Measurements from ENCODE around the gene TRMT10A. TPM values are rescaled to one million over a fixed set of nuclear protein-coding genes. Genes with fewer than 3 reads are reported as not detected.
A peak's percentile ranks its signal among the peaks of the same experiment; 100 is the strongest.
"Not testable (repeated sequence)": the region's sequence is repeated elsewhere in the genome, so short reads cannot be mapped to it uniquely, and the experiment has no call there.

Gene TRMT10A
- total RNA-seq, 1 donor, result 1.1 TPM

GRCh38 chr4:99564921-99565320 lies 1.1 kb upstream of the TRMT10A start:
- no peak for DNase-seq (ENCODE audit: low read depth in 2 of 3, low spot score in 2 of 3)

DNA sequence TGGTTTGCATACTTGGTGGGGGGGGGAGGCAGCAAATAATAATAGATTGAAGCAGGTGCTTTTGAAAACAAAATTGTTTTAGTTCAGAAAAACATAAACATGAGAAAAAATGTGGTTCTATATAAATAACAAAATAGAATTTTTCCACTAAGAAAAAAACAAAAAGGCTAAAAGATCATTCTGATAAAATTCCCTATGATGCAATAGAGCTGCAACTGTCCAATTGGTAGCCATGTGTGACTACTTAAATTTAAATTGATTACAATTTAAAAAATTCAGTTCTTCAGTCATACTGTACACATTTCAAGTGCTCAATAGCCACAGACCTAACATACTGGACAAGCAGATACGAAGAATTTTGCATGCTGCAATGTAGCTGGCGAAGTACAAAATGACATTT lies 11.0 kb downstream of the TRMT10A start:
- no peak for DNase-seq (ENCODE audit: low read depth in 2 of 3, low spot score in 2 of 3)

DNA sequence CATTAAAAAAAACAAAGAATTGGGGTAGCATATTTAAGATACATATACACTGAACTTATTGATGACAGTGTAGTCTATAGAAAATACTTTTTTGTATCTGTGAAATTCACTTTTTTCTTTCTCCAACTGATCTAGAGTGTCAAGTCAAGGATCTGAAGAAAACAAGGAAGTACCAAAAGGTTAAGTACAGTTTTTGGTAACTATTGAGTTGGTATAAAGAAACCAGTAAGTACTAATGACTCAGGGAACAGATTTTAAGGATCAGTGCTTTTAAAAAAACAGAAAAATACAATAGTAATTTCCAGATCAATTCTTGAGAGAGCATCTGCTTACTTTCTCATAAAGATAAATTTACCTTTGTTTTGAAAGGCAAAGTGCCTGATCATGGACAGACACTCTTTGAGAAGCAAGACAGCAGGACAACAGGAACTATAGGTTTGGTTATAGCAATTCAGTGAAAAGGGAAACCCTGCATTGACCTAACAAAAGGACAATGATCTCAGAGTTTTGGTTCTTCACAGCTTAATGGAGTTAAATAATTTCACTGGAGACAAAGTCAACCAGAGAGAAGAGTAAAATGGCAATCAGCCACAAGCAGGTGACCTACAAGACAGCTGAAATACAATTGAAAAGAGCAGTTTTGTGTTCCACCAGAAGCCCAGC lies 23.4 kb downstream of the TRMT10A start:
- no peak for DNase-seq (ENCODE audit: low read depth in 2 of 3, low spot score in 2 of 3)

- DNase-seq (ENCODE audit: low read depth in 2 of 3, low spot score in 2 of 3), result no peak
These were observed 26.2 kb downstream of the TRMT10A start for GRCh38 chr4:99537674-99538073.

DNA sequence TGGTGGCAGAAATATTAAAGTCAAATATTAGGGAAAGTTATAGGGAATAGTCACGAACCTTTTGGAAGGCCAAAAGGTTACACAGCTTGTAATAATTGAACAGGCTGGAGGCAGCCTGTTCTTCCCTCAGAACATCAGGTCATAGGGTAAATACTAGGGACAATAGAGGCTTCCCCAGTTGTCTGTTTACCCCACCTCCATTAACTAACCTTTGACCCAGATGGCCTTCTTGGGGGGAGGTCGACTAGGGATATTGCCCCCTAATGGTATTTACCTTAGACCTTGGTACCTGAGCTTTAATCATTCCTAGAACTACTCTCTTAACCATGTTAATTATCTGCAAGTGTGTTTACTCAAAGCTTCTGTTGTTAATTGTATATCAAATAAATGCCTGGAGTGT lies 27.0 kb downstream of the TRMT10A start:
- no peak for DNase-seq (ENCODE audit: low read depth in 2 of 3, low spot score in 2 of 3)

GRCh38 chr4:99536271-99536670 lies 27.6 kb downstream of the TRMT10A start:
- no peak for DNase-seq (ENCODE audit: low read depth in 2 of 3, low spot score in 2 of 3)

GRCh38 chr4:99534699-99535098 lies 29.1 kb downstream of the TRMT10A start:
- not testable (repeated sequence) for DNase-seq (ENCODE audit: low read depth in 2 of 3, low spot score in 2 of 3)

DNA sequence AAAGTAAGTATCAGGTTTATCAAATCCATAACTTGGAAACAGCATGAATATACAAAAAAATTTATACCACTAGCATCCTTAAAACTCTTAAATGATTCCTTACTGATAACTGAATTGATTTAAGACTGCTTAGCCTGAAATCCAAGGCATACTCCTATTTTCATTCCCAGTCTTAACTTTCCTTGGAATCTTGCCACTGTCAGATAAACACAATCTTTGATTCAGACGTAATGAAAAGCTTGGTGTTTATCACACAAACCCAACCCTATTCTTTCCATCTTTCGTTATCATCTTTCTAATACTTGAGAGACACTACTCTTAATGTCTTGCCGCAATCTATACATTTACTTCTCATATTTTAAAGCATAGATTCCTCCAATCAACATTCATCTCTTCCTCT lies 33.9 kb downstream of the TRMT10A start:
- DNase-seq (ENCODE audit: low read depth in 2 of 3, low spot score in 2 of 3), result no peak

GRCh38 chr4:99529228-99529627 lies 34.6 kb downstream of the TRMT10A start:
- DNase-seq (ENCODE audit: low read depth in 2 of 3, low spot score in 2 of 3), result no peak

DNA sequence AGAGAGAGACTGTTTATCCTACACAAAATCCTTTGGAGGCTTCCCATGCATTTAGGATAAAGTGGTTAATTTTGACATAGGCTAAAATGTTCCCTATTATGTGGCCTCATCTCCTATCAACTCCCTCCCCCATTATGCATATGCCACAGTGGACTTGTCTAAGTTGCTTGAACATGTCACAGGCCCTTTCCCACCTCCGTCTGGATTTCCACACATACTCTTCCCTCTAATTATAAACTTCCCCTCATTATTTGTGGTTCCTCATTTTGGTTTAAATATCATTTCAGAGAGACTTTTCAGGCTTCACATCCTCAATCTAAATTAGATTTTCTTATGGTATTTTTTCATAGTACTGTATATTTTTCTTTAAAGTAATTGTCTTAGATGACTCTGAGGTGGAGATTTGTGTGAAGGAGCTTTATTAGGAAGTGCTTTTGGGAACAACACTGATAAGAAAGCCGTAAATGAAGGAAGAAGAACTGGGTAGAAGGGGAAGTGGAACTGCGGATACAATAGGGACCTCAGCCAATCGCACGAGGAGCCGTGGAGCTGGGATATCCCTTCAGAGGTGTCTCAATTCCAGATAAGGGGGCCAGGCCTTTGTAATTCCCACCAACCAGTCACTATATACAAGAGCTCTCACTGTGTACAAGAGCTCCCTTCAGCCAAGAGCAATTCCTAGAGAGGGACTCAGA lies 45.1 kb downstream of the TRMT10A start:
- DNase-seq (ENCODE audit: low read depth in 2 of 3, low spot score in 2 of 3), result peak in 1 of 3 donors; percentile 8

DNA sequence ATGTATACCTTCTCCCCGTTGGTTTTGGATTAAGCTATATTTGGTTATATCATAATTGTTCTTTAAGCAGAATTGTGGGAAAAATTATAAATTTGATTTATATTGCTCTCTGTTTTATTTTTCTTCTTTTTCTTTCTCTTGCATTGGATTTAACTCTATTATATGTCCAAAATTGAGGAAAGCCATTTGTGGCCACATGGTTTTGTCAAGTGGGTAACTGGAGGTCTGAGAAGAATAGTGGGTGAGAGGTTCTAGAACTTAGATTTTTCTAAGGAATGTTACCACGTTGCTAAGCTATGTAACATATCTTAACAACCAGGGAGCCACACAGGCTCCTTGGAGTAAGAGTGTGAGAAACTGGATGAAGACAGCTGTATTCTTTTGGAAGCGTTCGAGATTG lies 53.1 kb downstream of the TRMT10A start, which contains the start of gene C4orf17:
Gene C4orf17 (plus strand): TSS at position 301 of the 400 bp plus-strand sequence. CDS start 2,061 bp downstream, outside the sequence.
- no peak for DNase-seq (ENCODE audit: low read depth in 2 of 3, low spot score in 2 of 3)

DNA sequence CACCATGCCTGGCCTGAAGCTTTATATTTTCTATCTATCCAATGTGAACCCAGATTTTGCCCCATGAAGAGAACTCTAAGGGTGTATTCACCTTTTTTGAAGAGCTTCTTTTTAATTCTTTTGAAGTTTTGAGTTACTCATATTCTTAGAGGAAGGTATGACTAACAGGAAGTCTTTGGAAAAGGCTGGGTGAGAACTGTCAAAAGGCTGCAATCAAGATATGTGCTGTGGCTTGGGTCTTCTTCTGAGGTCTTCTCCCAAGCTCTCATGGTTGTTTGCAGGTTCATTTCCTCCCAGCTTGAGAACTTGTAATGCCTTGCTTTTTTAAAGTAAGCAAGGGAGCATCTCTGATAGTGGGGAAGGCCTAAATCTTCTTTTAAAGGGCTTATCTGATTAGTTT lies 56.1 kb downstream of the TRMT10A start:
- no peak for DNase-seq (ENCODE audit: low read depth in 2 of 3, low spot score in 2 of 3)

- no peak for DNase-seq (ENCODE audit: low read depth in 2 of 3, low spot score in 2 of 3)
These were observed 56.5 kb downstream of the TRMT10A start for GRCh38 chr4:99507349-99507748.

- DNase-seq (ENCODE audit: low read depth in 2 of 3, low spot score in 2 of 3), result no peak
These were observed 57.1 kb downstream of the TRMT10A start for GRCh38 chr4:99506781-99507180.

- peak in 1 of 3 donors; percentile 21 for DNase-seq (ENCODE audit: low read depth in 2 of 3, low spot score in 2 of 3)
These were observed 58.9 kb downstream of the TRMT10A start for GRCh38 chr4:99504804-99505502.

Other genes starting within 250 kb of the TRMT10A start
- gene ADH1B, start 242.6 kb downstream of the TRMT10A start, total RNA-seq, result under 0.01 TPM
- gene ADH1C, start 211.3 kb downstream of the TRMT10A start, total RNA-seq, result not detected
- gene ADH7, start 128.7 kb downstream of the TRMT10A start, total RNA-seq, result not detected
- not detected for gene C4orf17, start 53.0 kb downstream of the TRMT10A start, total RNA-seq
- gene MTTP, start 10.8 kb upstream of the TRMT10A start, total RNA-seq, result under 0.01 TPM
- gene C4orf54, start 93.8 kb upstream of the TRMT10A start, total RNA-seq, result not detected

Data from hematopoietic multipotent progenitor cell (in vitro differentiated cells).